Activated T-cell treated with anti-CD3 and anti-CD28 coated beads, Interleukin-2, amount 50 U/mL, for 24 hours (primary cell): ENCODE measurements around the gene OR52K2.

Source experiments
- DNase-seq: peaks from one replicate; pipeline ENCODE4 v3.0.0-alpha.2; 2020
- H3K27ac Mint-ChIP-seq: 2 replicates; pipeline ENCODE4 v1.8.0; 2020; ENCODE audit warnings: mild to moderate bottlenecking, mixed read lengths
- H3K27me3 Mint-ChIP-seq: 2 replicates; pipeline ENCODE4 v1.8.0; 2020; ENCODE audit warnings: mixed read lengths
- H3K36me3 Mint-ChIP-seq: 2 replicates; pipeline ENCODE4 v1.8.0; 2020; ENCODE audit warnings: low read depth, mixed read lengths
- H3K4me1 Mint-ChIP-seq: 2 replicates; pipeline ENCODE4 v1.8.0; 2020; ENCODE audit warnings: low read depth, mixed read lengths
- H3K4me3 Mint-ChIP-seq: 2 replicates; pipeline ENCODE4 v1.8.0; 2020; ENCODE audit warnings: mild to moderate bottlenecking, moderate library complexity, mixed read lengths
- H3K9me3 Mint-ChIP-seq: 2 replicates; pipeline ENCODE4 v1.8.0; 2020; ENCODE audit warnings: mixed read lengths

Gene OR52K2

DNA sequence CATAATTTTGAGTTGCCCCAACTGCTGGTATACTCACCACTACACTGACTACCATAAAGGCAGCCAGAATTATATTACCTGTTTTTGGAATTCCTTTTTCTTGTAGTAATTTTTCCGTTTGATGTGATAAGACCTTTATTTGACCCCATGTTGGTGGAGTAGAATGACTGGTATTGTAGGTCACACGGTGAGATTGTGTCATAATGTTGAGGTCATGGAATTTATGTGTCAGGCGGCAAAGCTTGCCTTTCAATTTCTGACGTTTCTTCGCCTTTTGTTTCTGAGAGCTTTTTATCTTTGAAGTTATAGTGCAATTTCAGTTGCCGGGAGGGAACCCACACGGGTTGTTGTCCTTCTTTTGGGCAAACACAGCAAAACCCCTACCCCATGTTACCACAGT, 46.4 kb downstream of the OR52K2 start:
- H3K36me3 Mint-ChIP-seq, result no peaks in the 10 kb centered on the region
- H3K27me3 Mint-ChIP-seq, result peaks cover 37% of the 10 kb centered on the region
- H3K4me1 Mint-ChIP-seq, result peaks cover 13% of the 10 kb centered on the region
- H3K9me3 Mint-ChIP-seq, result no peaks in the 10 kb centered on the region
- H3K4me3 Mint-ChIP-seq, result no peak overlapping the region
- DNase-seq, result no peak
- H3K27ac Mint-ChIP-seq, result no peak overlapping the region

DNA sequence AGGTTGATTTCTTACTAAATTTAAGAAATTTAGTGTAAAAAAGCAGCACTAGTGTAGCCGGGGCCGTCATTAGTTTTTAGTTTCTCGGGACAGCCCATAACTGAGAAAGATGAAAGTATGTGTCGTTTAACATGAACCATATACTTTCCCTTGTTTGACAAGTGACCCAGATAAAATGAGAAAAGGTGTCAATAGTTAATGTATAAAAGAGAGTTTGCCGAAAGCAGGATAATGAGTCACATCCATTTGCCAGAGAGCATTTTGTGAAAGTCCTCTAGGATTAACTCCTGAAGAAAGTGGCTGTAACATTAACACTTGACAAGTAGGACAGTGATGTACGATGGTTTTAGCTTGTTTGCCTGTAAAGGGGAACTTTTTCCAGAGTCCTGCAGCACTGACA, 46.9 kb downstream of the OR52K2 start:
- H3K27me3 Mint-ChIP-seq, result peaks cover 37% of the 10 kb centered on the region
- no peaks in the 10 kb centered on the region for H3K9me3 Mint-ChIP-seq
- H3K4me1 Mint-ChIP-seq, result peaks cover 13% of the 10 kb centered on the region
- no peaks in the 10 kb centered on the region for H3K36me3 Mint-ChIP-seq
- DNase-seq, result no peak
- no peak overlapping the region for H3K27ac Mint-ChIP-seq
- H3K4me3 Mint-ChIP-seq, result no peak overlapping the region

DNA sequence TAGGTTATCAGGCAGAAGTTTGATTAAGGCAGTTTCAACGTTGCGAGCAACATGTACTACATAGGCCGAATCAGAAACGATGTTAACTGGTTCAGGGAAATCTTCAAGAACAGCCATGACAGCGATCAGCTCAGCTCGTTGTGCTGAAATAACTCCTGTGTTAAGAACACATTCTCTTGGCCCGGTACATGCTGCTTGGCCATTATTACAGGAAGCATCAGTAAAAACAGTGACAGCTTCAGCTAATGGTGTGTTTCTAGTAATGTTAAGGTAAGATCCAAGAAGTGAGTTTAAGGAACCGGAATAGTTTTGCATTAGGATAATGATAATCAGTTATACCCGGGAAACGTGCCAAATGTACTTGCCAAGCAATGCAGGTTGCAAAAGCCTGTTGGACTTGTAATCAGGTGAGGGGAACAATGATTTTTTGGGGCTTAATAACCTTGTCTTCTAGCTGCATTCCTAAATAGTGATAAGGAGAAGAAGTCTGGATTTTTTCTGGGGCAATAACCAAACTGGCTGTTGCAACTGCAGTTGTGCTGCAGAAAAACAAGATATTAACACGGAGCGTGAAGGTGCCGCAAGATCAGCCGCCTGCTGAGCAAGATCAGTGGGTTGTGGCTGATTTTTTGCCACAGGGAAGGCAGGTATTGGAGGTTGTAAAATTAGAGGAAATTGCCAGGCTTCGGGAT, 47.6 kb downstream of the OR52K2 start:
- Mint-ChIP-seq H3K27ac (no peak overlapping the region), H3K27me3 (peaks cover 34% of the 10 kb centered on the region)

More for the DNA sequence above, 47.6 kb downstream of the OR52K2 start:
- H3K4me3 Mint-ChIP-seq, result no peak overlapping the region
- H3K9me3 Mint-ChIP-seq, result no peaks in the 10 kb centered on the region
- DNase-seq, result no peak
- no peaks in the 10 kb centered on the region for H3K36me3 Mint-ChIP-seq
- H3K4me1 Mint-ChIP-seq, result peaks cover 13% of the 10 kb centered on the region
